H1 (cell line): ENCODE results near the gene ZCCHC10. TPM values are rescaled to one million over a fixed set of nuclear protein-coding genes. Genes with fewer than 3 reads are reported as not detected.

Experiments used
- CTCF ChIA-PET: fragments of 300-600 bp; sonication (Branson Sonifier 250); formaldehyde crosslinking; loops from one replicate; lab custom pipeline; 2021; ENCODE audit not compliant: partially characterized antibody; lab: Charles Lee
- POLR2A ChIA-PET: fragments of 300-600 bp; sonication (Branson Sonifier 250); formaldehyde crosslinking; loops from one replicate; lab custom pipeline; 2021; ENCODE audit warnings: inconsistent platforms; ENCODE audit not compliant: partially characterized antibody; lab: Charles Lee
- DNase-seq, 2 experiments: peaks; one replicate each; pipeline versions ENCODE4 v3.0.0 to v3.0.0-alpha.2; 2010 to 2022; ENCODE audit warnings: low spot score in 2 of 2, low read depth in 1 of 2, mixed read lengths in 1 of 2
- FAIRE-seq: peaks from 2 replicates; lab custom pipeline; 2011; peaks lifted over from hg19 to GRCh38; lab: Jason Lieb, UNC
- H2AFZ ChIP-seq: 2 replicates; pipeline ENCODE4 v1.8.1; 2012; ENCODE audit warnings: low read length, inconsistent platforms
- H2AK5ac ChIP-seq: 2 replicates; pipeline ENCODE4 v1.6.1; 2013; ENCODE audit warnings: low read depth, low read length
- H2BK120ac ChIP-seq: replicated peaks from 2 replicates; pipeline ENCODE3; 2013; ENCODE audit warnings: low read depth, low read length, inconsistent platforms
- H2BK12ac ChIP-seq: 2 replicates; pipeline ENCODE4 v1.6.1; 2013; ENCODE audit warnings: low read depth, low read length
- H2BK15ac ChIP-seq: 2 replicates; pipeline ENCODE4 v1.6.1; 2013; ENCODE audit warnings: low read length
- H2BK20ac ChIP-seq: 2 replicates; pipeline ENCODE4 v1.6.1; 2013; ENCODE audit warnings: low read length
- H2BK5ac ChIP-seq: 2 replicates; pipeline ENCODE4 v1.6.1; 2013; ENCODE audit warnings: low read depth, low read length
- H3K14ac ChIP-seq: 2 replicates; pipeline ENCODE4 v1.6.1; 2013; ENCODE audit warnings: inconsistent platforms; ENCODE audit not compliant: insufficient read length
- H3K18ac ChIP-seq: 2 replicates; pipeline ENCODE4 v1.6.1; 2013; ENCODE audit warnings: low read length; ENCODE audit errors: extremely low read depth
- H3K23ac ChIP-seq: 2 replicates; pipeline ENCODE4 v1.6.1; 2013; ENCODE audit warnings: inconsistent platforms; ENCODE audit not compliant: insufficient read length
- H3K23me2 ChIP-seq: 2 replicates; pipeline ENCODE4 v1.6.1; 2013; ENCODE audit warnings: low read depth, low read length
- H3K27ac ChIP-seq: 2 replicates; pipeline ENCODE4 v1.6.1; 2011; ENCODE audit warnings: low read depth, low read length, inconsistent platforms
- H3K27me3 ChIP-seq, 4 experiments: replicated peaks in 1 of 4; 1 replicate in 1 of 4; 2 replicates in 3 of 4; pipeline versions ENCODE4 v1.6.1 to v1.8.1; 2011 to 2013; ENCODE audit warnings: low read length in 3 of 4, mild to moderate bottlenecking in 3 of 4, inconsistent platforms in 2 of 4, mixed read lengths in 2 of 4, moderate library complexity in 1 of 4; ENCODE audit not compliant: control insufficient read depth in 3 of 4, insufficient read depth in 3 of 4; ENCODE audit errors: extremely low read depth in 1 of 4
- H3K36me3 ChIP-seq, 4 experiments: 2 replicates each; pipeline versions ENCODE4 v1.6.1 to v1.8.1; 2011 to 2013; ENCODE audit warnings: mild to moderate bottlenecking in 4 of 4, low read length in 3 of 4, moderate library complexity in 2 of 4, control low read depth in 1 of 4, inconsistent platforms in 1 of 4; ENCODE audit not compliant: insufficient read depth in 4 of 4, control insufficient read depth in 2 of 4
- H3K4ac ChIP-seq: replicated peaks from 2 replicates; pipeline ENCODE3; 2013; ENCODE audit warnings: low read length, low read depth, mixed read lengths, inconsistent platforms; ENCODE audit not compliant: insufficient read length
- H3K4me1 ChIP-seq, 4 experiments: replicated peaks in 1 of 4; 1 replicate in 1 of 4; 2 replicates in 3 of 4; pipeline versions ENCODE4 v1.6.1 to v1.8.1; 2011 to 2013; ENCODE audit warnings: low read length in 3 of 4, inconsistent platforms in 2 of 4, mixed read lengths in 1 of 4; ENCODE audit not compliant: insufficient read depth in 4 of 4, control insufficient read depth in 3 of 4
- H3K4me2 ChIP-seq, 2 experiments: 2 replicates each; pipeline versions ENCODE4 v1.6.1 to v1.8.1; 2011 to 2013; ENCODE audit warnings: low read depth in 2 of 2, low read length in 2 of 2, control low read depth in 1 of 2, inconsistent platforms in 1 of 2, mild to moderate bottlenecking in 1 of 2; ENCODE audit not compliant: insufficient read depth in 1 of 2
- H3K4me3 ChIP-seq, 4 experiments: fragments of 200-600, 300-600 bp in 1 of 4; sonication (generic), shearing (Covaris generic), sonication (Bioruptor Twin) in 1 of 4; 2 replicates each; pipeline versions ENCODE4 v1.5.1 to v1.8.1; 2011 to 2016; ENCODE audit warnings: low read length in 4 of 4, low read depth in 3 of 4, control low read depth in 2 of 4, inconsistent platforms in 2 of 4, mild to moderate bottlenecking in 2 of 4, mixed read lengths in 1 of 4, moderate library complexity in 1 of 4; ENCODE audit not compliant: insufficient read depth in 2 of 4; ENCODE audit errors: extremely low read depth in 1 of 4
- H3K56ac ChIP-seq: replicated peaks from 2 replicates; pipeline ENCODE3; 2013; ENCODE audit warnings: low read depth, mild to moderate bottlenecking, mixed read lengths, low read length, inconsistent platforms; ENCODE audit not compliant: insufficient read length
- H3K79me1 ChIP-seq: 2 replicates; pipeline ENCODE4 v1.6.1; 2013; ENCODE audit warnings: low read depth, low read length, control low read depth
- H3K79me2 ChIP-seq, 2 experiments: 2 replicates each; pipeline versions ENCODE4 v1.6.1 to v1.8.1; 2012 to 2013; ENCODE audit warnings: low read length in 2 of 2, mild to moderate bottlenecking in 2 of 2, inconsistent platforms in 1 of 2; ENCODE audit not compliant: insufficient read depth in 2 of 2, control insufficient read depth in 1 of 2
- H3K9ac ChIP-seq, 4 experiments: replicated peaks in 1 of 4; 1 replicate in 1 of 4; 2 replicates in 3 of 4; pipeline versions ENCODE4 v1.6.1 to v1.8.1; 2011 to 2013; ENCODE audit warnings: low read depth in 3 of 4, low read length in 3 of 4, control low read depth in 2 of 4, mild to moderate bottlenecking in 2 of 4, moderate library complexity in 2 of 4, inconsistent platforms in 1 of 4; ENCODE audit errors: extremely low read depth in 1 of 4
- H3K9me3 ChIP-seq, 2 experiments: 2 replicates each; pipeline versions ENCODE4 v1.6.1 to v1.8.1; 2012 to 2013; ENCODE audit warnings: mild to moderate bottlenecking in 2 of 2, moderate library complexity in 2 of 2, control low read depth in 1 of 2, inconsistent platforms in 1 of 2, low read depth in 1 of 2, low read length in 1 of 2, mixed read lengths in 1 of 2; ENCODE audit not compliant: insufficient read depth in 2 of 2
- H4K20me1 ChIP-seq, 2 experiments: replicated peaks in 1 of 2; 2 replicates each; pipeline versions ENCODE3 to v1.8.1; 2011 to 2013; ENCODE audit warnings: inconsistent platforms in 2 of 2, low read length in 2 of 2, mild to moderate bottlenecking in 1 of 2; ENCODE audit not compliant: insufficient read depth in 2 of 2, control insufficient read depth in 1 of 2
- H4K5ac ChIP-seq: 2 replicates; pipeline ENCODE4 v1.6.1; 2013; ENCODE audit warnings: low read length, low read depth, mixed read lengths, inconsistent platforms; ENCODE audit not compliant: insufficient read length
- H4K8ac ChIP-seq: 2 replicates; pipeline ENCODE4 v1.8.0; 2013; ENCODE audit warnings: mild to moderate bottlenecking, moderate library complexity, low read length, inconsistent platforms; ENCODE audit not compliant: insufficient read depth; ENCODE audit errors: extremely low read depth
- H4K91ac ChIP-seq: replicated peaks from 2 replicates; pipeline ENCODE3; 2013; ENCODE audit warnings: low read length, mixed read lengths, inconsistent platforms; ENCODE audit not compliant: insufficient read length
- BACH1 ChIP-seq: IDR thresholded peaks from 2 replicates; pipeline ENCODE4 v1.6.1; 2012; ENCODE audit warnings: low read length, improper control_type of control experiment
- CBX8 ChIP-seq: fragments of 300-800, 300-1000 bp; sonication (generic); IDR thresholded peaks from 2 replicates; pipeline ENCODE4 v1.7.1; 2016; ENCODE audit warnings: low read depth, low read length, borderline replicate concordance
- CTBP2 ChIP-seq: IDR thresholded peaks from 2 replicates; pipeline ENCODE4 v1.7.0; 2011; ENCODE audit warnings: borderline replicate concordance, mild to moderate bottlenecking, moderate library complexity, mixed read lengths, low read length; ENCODE audit not compliant: insufficient read depth, insufficient read length
- NANOG ChIP-seq: IDR thresholded peaks from 2 replicates; pipeline ENCODE4 v1.6.1; 2011; ENCODE audit warnings: low read length, low read depth, mild to moderate bottlenecking, inconsistent platforms; ENCODE audit not compliant: insufficient read depth, poor library complexity, severe bottlenecking
- RFX5 ChIP-seq: IDR thresholded peaks from 2 replicates; pipeline ENCODE4 v1.6.1; 2011; ENCODE audit warnings: low read depth, low read length, improper control_type of control experiment, borderline replicate concordance
- TAF1 ChIP-seq: IDR thresholded peaks from 2 replicates; pipeline ENCODE4 v1.6.1; 2011; ENCODE audit warnings: mild to moderate bottlenecking, low read depth, low read length
- TEAD4 ChIP-seq: IDR thresholded peaks from 2 replicates; pipeline ENCODE4 v1.6.1; 2012; ENCODE audit warnings: low read depth, low read length, inconsistent platforms, mixed read lengths
- YY1 ChIP-seq: IDR thresholded peaks from 2 replicates; pipeline ENCODE4 v1.6.1; 2011; ENCODE audit warnings: low read depth, mild to moderate bottlenecking, low read length
- WGBS, 2 experiments: shearing (Covaris generic) in 1 of 2; methylation state at CpG; one replicate each; pipeline versions ENCODE4 v1.1.6 to v1.1.7; 2013 to 2015; ENCODE audit warnings: low lambda C conversion rate in 2 of 2, mixed read lengths in 2 of 2, inconsistent platforms in 1 of 2, low coverage in 1 of 2, missing lambda C conversion rate in 1 of 2; ENCODE audit not compliant: insufficient replicate concordance in 2 of 2, insufficient coverage in 1 of 2, insufficient read length in 1 of 2; ENCODE audit errors: extremely low coverage in 1 of 2, missing lambda C conversion rate in 1 of 2; 5-methylcytosine and 5-hydroxymethylcytosine counted together
- polyA plus RNA-seq, 7 experiments: library from polyadenylated mRNA; depleted of rRNA in 3 of 7; stranded (reverse) in 5 of 7; unstranded in 2 of 7; fragments of >200 nt in 5 of 7; fragments of 200-250 nt in 2 of 7; gene quantifications; 1 replicate in 5 of 7; 2 replicates in 1 of 7; 4 replicates in 1 of 7; pipeline versions ENCODE4 v1.2.1 to v1.2.3, GENCODE V29; 2011 to 2013; ENCODE audit warnings: missing spikeins in 2 of 7, mixed read lengths in 2 of 7
- total RNA-seq: library from RNA; stranded (reverse); fragmentation: NEBNext Ultra II Directional; extraction: Animal tissue kit (Norgen Biotek cat#: 25700); gene quantifications from 2 replicates; pipeline ENCODE4 v1.2.1, GENCODE V29; 2021
- TF ChIP-seq, protein P1 (sequence below): IDR thresholded peaks from 2 replicates; pipeline ENCODE4 v1.6.1; 2011; ENCODE audit warnings: low read length, improper control_type of control experiment

ZCCHC10 gene
- total and polyA plus RNA-seq, 2 of the 8 experiments (the other 6 are each of a cell fraction or from before 2014, with no cell fraction given): 22.4 to 32.9 TPM

- no peak overlapping the region for H2BK15ac ChIP-seq
- no peak overlapping the region for H3K27ac ChIP-seq
- no peaks in the 10 kb centered on the region for H3K36me3 ChIP-seq
- H3K4ac ChIP-seq: no peak overlapping the region
- H3K23me2 ChIP-seq: peaks cover 10% of the 10 kb centered on the region
- no peak overlapping the region for H2AFZ ChIP-seq
- peaks cover 67 to 79% of the 10 kb centered on the region in 2 experiments for H3K79me2 ChIP-seq
- no peak for DNase-seq
- H3K4me3 ChIP-seq: 0 out of 8 replicates have a peak overlapping the region, but pooled peaks of 1 of the 4 experiments have one; percentile 22
- no peak overlapping the region for H3K14ac ChIP-seq
- no peak overlapping the region for H2BK12ac ChIP-seq
- no peak overlapping the region for H3K9ac ChIP-seq
- no peaks in the 10 kb centered on the region for H3K9me3 ChIP-seq
- no peak overlapping the region for H2AK5ac ChIP-seq
- POLR2A ChIA-PET: interaction anchor here (0.6 to 1.4 kb wide), 4 partner anchors 15 to 147 kb away, joined by 3 to 4 read pairs (median 3); no protein-coding TSS in a partner anchor
- H3K79me1 ChIP-seq: peaks cover 4% of the 10 kb centered on the region; the same call in 1 of the 2 replicates
- no peak overlapping the region for H4K91ac ChIP-seq
- peaks cover 0 to 8% (median 0%) of the 10 kb centered on the region in 4 experiments; a peak in 2 of 7 replicates for H3K4me1 ChIP-seq
- H3K56ac ChIP-seq: no peak overlapping the region
- H2BK20ac ChIP-seq: no peak overlapping the region
- peaks cover 19 to 31% of the 10 kb centered on the region in 2 experiments for H4K20me1 ChIP-seq
- H2BK120ac ChIP-seq: no peak overlapping the region
- H4K5ac ChIP-seq: no peak overlapping the region
- no peak overlapping the region for H4K8ac ChIP-seq
- no peaks in the 10 kb centered on the region for H3K27me3 ChIP-seq
- TF ChIP-seq TEAD4 (no peak), BACH1 (no peak), NANOG (no peak), CTBP2 (no peak), TAF1 (no peak), YY1 (no peak), CBX8 (no peak), RFX5 (no peak)
- TF ChIP-seq, protein P1, sequence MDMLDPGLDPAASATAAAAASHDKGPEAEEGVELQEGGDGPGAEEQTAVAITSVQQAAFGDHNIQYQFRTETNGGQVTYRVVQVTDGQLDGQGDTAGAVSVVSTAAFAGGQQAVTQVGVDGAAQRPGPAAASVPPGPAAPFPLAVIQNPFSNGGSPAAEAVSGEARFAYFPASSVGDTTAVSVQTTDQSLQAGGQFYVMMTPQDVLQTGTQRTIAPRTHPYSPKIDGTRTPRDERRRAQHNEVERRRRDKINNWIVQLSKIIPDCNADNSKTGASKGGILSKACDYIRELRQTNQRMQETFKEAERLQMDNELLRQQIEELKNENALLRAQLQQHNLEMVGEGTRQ: no peak
- TF ChIP-seq, all 59 proteins: peak for 0
- H2BK5ac ChIP-seq: no peak overlapping the region
- peak overlapping the region in 1 of 2 experiments; percentile 88; a peak in 2 of 4 replicates for H3K4me2 ChIP-seq
- no peak for FAIRE-seq
- CTCF ChIA-PET: interaction anchor here (0.6 kb wide), 2 partner anchors 211 to 699 kb away, joined by 3 to 5 read pairs; no protein-coding TSS in a partner anchor
- WGBS, 2 experiments: 92% methylated on average over 7 of the region's 7 CpGs; no CpG with 5 or more reads in 1 of the 2 experiments
- no peak overlapping the region for H3K23ac ChIP-seq
- H3K18ac ChIP-seq: no peak overlapping the region
Observed at GRCh38 chr5:133054697-133055471, 28.5 kb upstream of the ZCCHC10 start.
